ENCODE data around the gene ZSCAN12.

DNA sequence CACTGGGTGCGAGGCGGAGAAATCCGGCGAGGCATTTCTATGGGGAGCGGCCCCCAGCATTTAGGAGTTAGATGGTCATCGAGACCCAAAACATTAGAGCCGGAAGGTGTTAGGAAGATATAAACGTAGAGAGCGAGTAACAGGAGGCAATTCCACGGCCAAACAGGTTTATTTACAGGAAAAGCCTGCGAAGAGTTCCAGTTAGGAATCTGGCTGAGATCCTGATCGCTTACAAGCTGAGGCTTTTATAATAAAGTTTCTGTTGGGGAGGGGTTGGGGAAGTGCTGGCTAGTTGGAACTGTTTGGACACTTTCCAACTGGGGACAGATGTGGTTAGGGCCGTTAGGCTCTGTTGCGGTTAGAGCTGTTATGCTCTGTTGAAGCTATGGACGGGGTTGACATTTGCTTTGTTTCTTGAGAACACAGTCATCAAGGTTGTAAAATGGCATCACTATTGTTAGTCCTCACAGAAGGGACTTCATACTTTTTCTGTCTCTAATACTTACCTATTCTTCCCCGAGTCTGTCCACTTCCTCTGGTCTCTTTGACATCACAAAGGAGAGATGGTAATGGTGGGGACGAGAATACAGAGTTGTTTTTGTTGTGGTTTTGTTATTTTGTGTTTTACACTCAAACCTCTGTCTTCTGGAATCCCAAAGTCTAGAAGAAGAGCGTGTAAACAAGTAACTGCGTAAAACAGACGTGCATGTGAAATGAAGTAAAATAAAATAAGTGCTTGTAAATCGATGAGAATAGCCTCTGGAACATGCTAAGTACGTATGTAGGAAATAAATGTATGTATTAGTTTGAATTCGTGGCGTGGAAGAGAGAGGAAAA is 63.0 kb downstream of the ZSCAN12 start:
- TF ChIP-seq, protein P1, sequence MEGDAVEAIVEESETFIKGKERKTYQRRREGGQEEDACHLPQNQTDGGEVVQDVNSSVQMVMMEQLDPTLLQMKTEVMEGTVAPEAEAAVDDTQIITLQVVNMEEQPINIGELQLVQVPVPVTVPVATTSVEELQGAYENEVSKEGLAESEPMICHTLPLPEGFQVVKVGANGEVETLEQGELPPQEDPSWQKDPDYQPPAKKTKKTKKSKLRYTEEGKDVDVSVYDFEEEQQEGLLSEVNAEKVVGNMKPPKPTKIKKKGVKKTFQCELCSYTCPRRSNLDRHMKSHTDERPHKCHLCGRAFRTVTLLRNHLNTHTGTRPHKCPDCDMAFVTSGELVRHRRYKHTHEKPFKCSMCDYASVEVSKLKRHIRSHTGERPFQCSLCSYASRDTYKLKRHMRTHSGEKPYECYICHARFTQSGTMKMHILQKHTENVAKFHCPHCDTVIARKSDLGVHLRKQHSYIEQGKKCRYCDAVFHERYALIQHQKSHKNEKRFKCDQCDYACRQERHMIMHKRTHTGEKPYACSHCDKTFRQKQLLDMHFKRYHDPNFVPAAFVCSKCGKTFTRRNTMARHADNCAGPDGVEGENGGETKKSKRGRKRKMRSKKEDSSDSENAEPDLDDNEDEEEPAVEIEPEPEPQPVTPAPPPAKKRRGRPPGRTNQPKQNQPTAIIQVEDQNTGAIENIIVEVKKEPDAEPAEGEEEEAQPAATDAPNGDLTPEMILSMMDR (conservative IDR thresholded peaks at IDR 0.05; ENCODE audit: low read depth in 2 of 2) = no peak
- TF ChIP-seq, protein P2, sequence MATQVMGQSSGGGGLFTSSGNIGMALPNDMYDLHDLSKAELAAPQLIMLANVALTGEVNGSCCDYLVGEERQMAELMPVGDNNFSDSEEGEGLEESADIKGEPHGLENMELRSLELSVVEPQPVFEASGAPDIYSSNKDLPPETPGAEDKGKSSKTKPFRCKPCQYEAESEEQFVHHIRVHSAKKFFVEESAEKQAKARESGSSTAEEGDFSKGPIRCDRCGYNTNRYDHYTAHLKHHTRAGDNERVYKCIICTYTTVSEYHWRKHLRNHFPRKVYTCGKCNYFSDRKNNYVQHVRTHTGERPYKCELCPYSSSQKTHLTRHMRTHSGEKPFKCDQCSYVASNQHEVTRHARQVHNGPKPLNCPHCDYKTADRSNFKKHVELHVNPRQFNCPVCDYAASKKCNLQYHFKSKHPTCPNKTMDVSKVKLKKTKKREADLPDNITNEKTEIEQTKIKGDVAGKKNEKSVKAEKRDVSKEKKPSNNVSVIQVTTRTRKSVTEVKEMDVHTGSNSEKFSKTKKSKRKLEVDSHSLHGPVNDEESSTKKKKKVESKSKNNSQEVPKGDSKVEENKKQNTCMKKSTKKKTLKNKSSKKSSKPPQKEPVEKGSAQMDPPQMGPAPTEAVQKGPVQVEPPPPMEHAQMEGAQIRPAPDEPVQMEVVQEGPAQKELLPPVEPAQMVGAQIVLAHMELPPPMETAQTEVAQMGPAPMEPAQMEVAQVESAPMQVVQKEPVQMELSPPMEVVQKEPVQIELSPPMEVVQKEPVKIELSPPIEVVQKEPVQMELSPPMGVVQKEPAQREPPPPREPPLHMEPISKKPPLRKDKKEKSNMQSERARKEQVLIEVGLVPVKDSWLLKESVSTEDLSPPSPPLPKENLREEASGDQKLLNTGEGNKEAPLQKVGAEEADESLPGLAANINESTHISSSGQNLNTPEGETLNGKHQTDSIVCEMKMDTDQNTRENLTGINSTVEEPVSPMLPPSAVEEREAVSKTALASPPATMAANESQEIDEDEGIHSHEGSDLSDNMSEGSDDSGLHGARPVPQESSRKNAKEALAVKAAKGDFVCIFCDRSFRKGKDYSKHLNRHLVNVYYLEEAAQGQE (IDR thresholded peaks at IDR 0.05; ENCODE audit: unreplicated experiment) = no peak
- TF ChIP-seq POLR2AphosphoS5 (IDR thresholded peaks at IDR 0.05; ENCODE audit: low read depth) (no peak), JUNB (IDR thresholded peaks at IDR 0.05; ENCODE audit: unreplicated experiment) (no peak), CREB1 (CRISPR knock-in tag; IDR thresholded peaks at IDR 0.05; ENCODE audit: low read depth) (no peak), ZNF331 (CRISPR knock-in tag; IDR thresholded peaks at IDR 0.05; ENCODE audit: low read depth) (0 out of 2 replicates have a peak, but pooled peaks have one; percentile 1)

All from GM23338 (cell line).